SW480 (cell line): Measurements from ENCODE around the gene KRTAP5-7.

Experiments used
- DNase-seq: peaks from one replicate; pipeline ENCODE4 v3.0.0-alpha.2; 2016; ENCODE audit warnings: low spot score

The KRTAP5-7 gene

GRCh38 chr11:71496421-71496820, 30.6 kb upstream of the KRTAP5-7 start:
- no peak for DNase-seq

- DNase-seq: no peak
These were observed 29.0 kb upstream of the KRTAP5-7 start for GRCh38 chr11:71498091-71498490.

- no peak for DNase-seq
These were observed 27.9 kb upstream of the KRTAP5-7 start for GRCh38 chr11:71499125-71499524.

GRCh38 chr11:71499546-71499945, 27.5 kb upstream of the KRTAP5-7 start:
- DNase-seq: no peak

- no peak for DNase-seq
These were observed 26.5 kb upstream of the KRTAP5-7 start for GRCh38 chr11:71500601-71501021.

GRCh38 chr11:71501071-71501985, 25.7 kb upstream of the KRTAP5-7 start:
- no peak for DNase-seq

GRCh38 chr11:71502026-71502425, 25.0 kb upstream of the KRTAP5-7 start:
- DNase-seq: no peak

- no peak for DNase-seq
These were observed 24.1 kb upstream of the KRTAP5-7 start for GRCh38 chr11:71502871-71503435.

GRCh38 chr11:71504531-71504930, 22.5 kb upstream of the KRTAP5-7 start:
- no peak for DNase-seq

GRCh38 chr11:71505001-71505400, 22.1 kb upstream of the KRTAP5-7 start:
- no peak for DNase-seq

GRCh38 chr11:71505781-71506180, 21.3 kb upstream of the KRTAP5-7 start:
- no peak for DNase-seq

- DNase-seq: no peak
These were observed 20.0 kb upstream of the KRTAP5-7 start for GRCh38 chr11:71507102-71507501.

- DNase-seq: no peak
These were observed 8.3 kb upstream of the KRTAP5-7 start for GRCh38 chr11:71518506-71519471.

- DNase-seq: no peak
These were observed 7.5 kb upstream of the KRTAP5-7 start for GRCh38 chr11:71519546-71519945.

- no peak for DNase-seq
These were observed 1.7 kb upstream of the KRTAP5-7 start for GRCh38 chr11:71525188-71525937.

GRCh38 chr11:71525938-71526495, 1.1 kb upstream of the KRTAP5-7 start:
- no peak for DNase-seq

GRCh38 chr11:71527576-71528210, 626 bp downstream of the KRTAP5-7 start:
- DNase-seq: no peak

GRCh38 chr11:71530602-71531001, 3.5 kb downstream of the KRTAP5-7 start:
- no peak for DNase-seq

- DNase-seq: no peak
These were observed 5.1 kb downstream of the KRTAP5-7 start for GRCh38 chr11:71532036-71532610.
